ENCODE data around the gene VILL. TPM values are rescaled to one million over a fixed set of nuclear protein-coding genes. Genes with fewer than 3 reads are reported as not detected.

VILL gene
- total RNA-seq, 1 donor from 2014 or later, result 4.9 TPM

GRCh38 chr3:38028621-38029361 is 38.2 kb downstream of the VILL start:
- peak overlapping the region; percentile 95 for H3K4me3 Mint-ChIP-seq
- H3K9me3 Mint-ChIP-seq, result no peaks in the 10 kb centered on the region
- H3K27ac Mint-ChIP-seq (ENCODE audit: unreplicated experiment), result no peak overlapping the region
- H3K36me3 Mint-ChIP-seq (ENCODE audit: low read depth), result no peaks in the 10 kb centered on the region
- no peak for TF ChIP-seq CTCF (conservative IDR thresholded peaks at IDR 0.05)
- peak; percentile 30 for DNase-seq (ENCODE audit: low read depth, low spot score)
- peaks cover 17% of the 10 kb centered on the region for H3K27me3 Mint-ChIP-seq (ENCODE audit: low read depth)
- peaks cover 29% of the 10 kb centered on the region for H3K4me1 Mint-ChIP-seq

- H3K27me3 Mint-ChIP-seq (ENCODE audit: low read depth), result peaks cover 17% of the 10 kb centered on the region
- no peaks in the 10 kb centered on the region for H3K9me3 Mint-ChIP-seq
- no peak for TF ChIP-seq CTCF (conservative IDR thresholded peaks at IDR 0.05)
- H3K27ac Mint-ChIP-seq (ENCODE audit: unreplicated experiment), result no peak within 1 kb of the TSS
- H3K36me3 Mint-ChIP-seq (ENCODE audit: low read depth), result no peaks in the 10 kb centered on the region
- DNase-seq (ENCODE audit: low read depth, low spot score), result peak; percentile 65
- H3K4me3 Mint-ChIP-seq, result peak within 1 kb of the TSS; percentile 95
- H3K4me1 Mint-ChIP-seq, result peaks cover 24% of the 10 kb centered on the region
These were observed 39.0 kb downstream of the VILL start, which contains the start of gene PLCD1 for GRCh38 chr3:38029400-38030125. PLCD1 (minus strand) TSS chr3:38029642; CDS start chr3:38029539, 103 bp downstream.

GRCh38 chr3:38030126-38031021 is 39.8 kb downstream of the VILL start:
- Mint-ChIP-seq H3K36me3 (ENCODE audit: low read depth) (no peaks in the 10 kb centered on the region), H3K4me1 (peaks cover 16% of the 10 kb centered on the region), H3K27ac (ENCODE audit: unreplicated experiment) (no peak overlapping the region), H3K4me3 (peak overlapping the region; percentile 91), H3K9me3 (no peaks in the 10 kb centered on the region), H3K27me3 (ENCODE audit: low read depth) (peaks cover 17% of the 10 kb centered on the region)
- TF ChIP-seq CTCF (conservative IDR thresholded peaks at IDR 0.05), result no peak
- no peak for DNase-seq (ENCODE audit: low read depth, low spot score)

GRCh38 chr3:38031022-38031994 is 40.7 kb downstream of the VILL start:
- Mint-ChIP-seq H3K27me3 (ENCODE audit: low read depth) (peaks cover 17% of the 10 kb centered on the region), H3K27ac (ENCODE audit: unreplicated experiment) (no peak overlapping the region), H3K4me3 (peak overlapping the region; percentile 91), H3K4me1 (peaks cover 10% of the 10 kb centered on the region), H3K9me3 (no peaks in the 10 kb centered on the region), H3K36me3 (ENCODE audit: low read depth) (no peaks in the 10 kb centered on the region)
- DNase-seq (ENCODE audit: low read depth, low spot score), result no peak
- no peak for TF ChIP-seq CTCF (conservative IDR thresholded peaks at IDR 0.05)
